IPS-11a (cell line): ENCODE data around the gene HS6ST3.

Source experiments
- H3K4me3 ChIP-seq: one replicate; pipeline ENCODE4 v1.5.1; 2013; ENCODE audit warnings: low read depth, low read length, control low read depth

The HS6ST3 gene

GRCh38 chr13:96862999-96863398 lies 773.1 kb downstream of the HS6ST3 start:
- H3K4me3 ChIP-seq, result no peak overlapping the region

GRCh38 chr13:96871469-96871868 lies 781.6 kb downstream of the HS6ST3 start:
- H3K4me3 ChIP-seq, result no peak overlapping the region

- H3K4me3 ChIP-seq, result no peak overlapping the region
These were observed 790.5 kb downstream of the HS6ST3 start for GRCh38 chr13:96880419-96880818.
